Skin epidermis (tissue), 12 donors: Measurements from ENCODE around the gene LCK.
A peak's percentile ranks its signal among the peaks of the same experiment; 100 is the strongest.

Experiments
- H3K27ac ChIP-seq, 21 experiments: fragments of 200-600 bp; sonication (generic) in 11 of 21; one replicate each; pipeline ENCODE4 v1.5.0; 2020; ENCODE audit warnings: mild to moderate bottlenecking in 3 of 21, inconsistent platforms in 2 of 21, moderate library complexity in 2 of 21
- H3K4me3 ChIP-seq, 7 experiments: fragments of 200-600 bp; sonication (generic) in 2 of 7; one replicate each; pipeline ENCODE4 v1.5.0; 2020; ENCODE audit warnings: inconsistent platforms in 2 of 7, mild to moderate bottlenecking in 2 of 7, moderate library complexity in 1 of 7

LCK gene

DNA sequence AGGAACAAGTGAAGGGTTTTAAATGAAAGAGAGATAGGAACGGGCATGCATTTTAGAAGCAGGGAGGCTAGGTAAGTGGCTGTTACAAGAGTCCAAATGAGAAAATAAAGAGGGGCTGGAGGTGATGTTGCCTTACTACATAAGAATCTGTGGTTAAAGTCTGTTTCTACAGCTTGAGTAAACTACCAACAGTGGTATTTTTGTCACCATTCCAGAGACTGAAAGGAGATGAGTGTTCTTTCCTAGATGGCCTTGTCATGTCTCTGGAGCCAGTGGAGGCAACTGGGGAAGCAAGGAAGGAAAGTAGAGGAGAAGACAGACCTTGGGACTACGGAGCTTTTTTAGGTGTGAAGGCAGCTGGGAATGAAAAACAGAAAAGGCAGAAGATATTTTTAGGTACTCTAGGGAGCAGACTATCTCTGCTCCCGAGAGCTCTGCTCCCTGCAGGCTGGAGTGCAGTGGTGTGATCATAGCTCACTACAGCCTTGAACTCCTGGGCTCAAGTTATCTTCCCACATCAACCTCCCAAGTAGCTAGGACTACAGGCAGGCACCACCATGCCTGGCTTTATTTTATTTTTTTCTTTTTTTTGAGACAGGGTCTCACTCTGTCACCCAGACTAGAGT, 53.0 kb downstream of the LCK start:
- Histone ChIP-seq H3K27ac (no peak overlapping the region), H3K4me3 (no peak overlapping the region)

DNA sequence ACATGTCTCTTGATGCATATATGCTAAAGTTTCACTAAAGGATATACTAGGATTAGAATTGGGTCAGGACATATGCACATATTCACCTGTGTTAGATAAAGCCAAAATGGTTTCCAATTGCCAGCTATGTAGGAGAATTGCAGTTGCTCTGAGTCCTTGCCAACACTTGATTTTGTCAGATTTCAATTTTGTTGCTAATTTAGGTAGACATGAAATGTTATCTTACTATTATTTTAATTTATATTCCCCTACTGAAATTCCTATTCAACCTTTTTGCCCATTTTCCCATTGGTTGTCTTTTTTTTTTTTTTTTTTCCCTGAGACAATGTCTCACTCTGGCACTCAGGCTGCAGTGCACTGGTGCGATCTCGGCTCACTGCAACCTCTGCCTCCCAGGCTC, 54.2 kb downstream of the LCK start:
- Histone ChIP-seq H3K27ac (no peak overlapping the region), H3K4me3 (no peak overlapping the region)

DNA sequence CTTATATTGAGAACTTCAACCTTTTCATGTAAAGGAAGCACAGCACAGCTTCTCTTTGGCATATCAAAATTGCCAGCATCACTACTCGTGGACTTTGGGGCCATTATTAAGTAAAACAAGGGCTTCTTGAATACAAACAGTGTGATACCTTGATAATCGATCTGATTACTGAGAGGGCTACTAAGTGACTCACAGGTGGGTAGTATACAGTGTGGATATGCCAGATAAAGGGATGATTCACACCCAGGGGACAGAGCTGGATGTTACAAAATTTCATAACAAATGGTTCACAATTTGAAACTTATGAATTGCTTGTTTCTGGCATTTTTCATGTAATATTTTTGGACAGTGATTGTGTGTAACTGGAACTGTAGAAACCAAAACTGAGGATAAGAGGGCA, 56.3 kb downstream of the LCK start:
- Histone ChIP-seq H3K27ac (no peak overlapping the region), H3K4me3 (no peak overlapping the region)

DNA sequence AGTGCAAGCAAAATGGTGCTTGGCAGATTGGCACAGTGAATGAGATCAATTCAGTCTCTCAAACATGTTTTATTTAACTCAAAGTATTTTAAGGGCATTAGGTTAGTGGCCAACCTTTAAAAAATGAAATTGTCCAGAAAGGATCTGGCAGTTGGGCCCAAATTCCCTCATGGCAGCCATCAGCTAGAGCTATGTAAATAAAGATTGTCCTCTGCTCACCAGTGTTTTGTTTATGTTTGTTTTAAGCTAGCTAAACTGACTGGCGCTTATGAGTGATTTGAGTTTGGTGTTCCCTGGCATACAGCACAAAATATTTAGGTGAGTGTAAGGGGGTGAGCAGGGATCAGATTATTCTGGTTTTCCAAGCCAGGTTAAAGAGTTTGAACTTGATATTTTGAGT, 58.9 kb downstream of the LCK start:
- H3K4me3 ChIP-seq = no peak overlapping the region
- no peak overlapping the region for H3K27ac ChIP-seq

DNA sequence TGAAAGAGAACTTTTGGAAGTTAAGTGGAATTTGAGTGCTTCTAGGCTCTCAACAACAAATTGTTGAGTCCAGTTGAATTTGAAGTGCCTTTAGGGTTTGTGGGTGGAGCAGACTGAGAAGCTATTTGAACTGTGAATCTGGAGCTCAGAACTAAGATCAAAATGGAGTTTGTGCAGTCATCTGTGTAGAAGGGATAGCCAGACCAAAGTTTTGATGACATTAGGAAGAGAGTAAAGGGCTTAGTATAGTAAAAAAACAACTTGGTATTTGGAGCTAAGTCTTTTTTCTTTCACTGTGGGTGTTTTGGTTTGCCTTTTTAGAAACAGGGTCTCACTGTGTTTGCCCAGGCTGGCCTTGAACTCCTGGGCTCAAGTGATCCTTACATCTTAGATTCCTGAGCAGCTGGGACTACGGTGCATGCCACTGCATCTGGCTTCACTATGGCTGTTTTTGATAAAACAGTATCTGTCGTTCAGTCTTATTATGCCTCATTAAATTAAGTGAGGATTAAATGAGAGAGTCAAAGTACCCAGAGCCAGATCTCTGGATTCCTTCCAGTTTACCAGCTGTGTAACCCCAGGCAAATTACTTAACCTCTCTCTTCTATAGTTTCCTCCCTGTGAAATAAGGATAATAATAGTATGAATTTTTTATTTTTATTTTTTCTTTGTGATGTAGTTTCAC, 60.8 kb downstream of the LCK start:
- H3K27ac ChIP-seq = no peak overlapping the region
- H3K4me3 ChIP-seq = no peak overlapping the region

DNA sequence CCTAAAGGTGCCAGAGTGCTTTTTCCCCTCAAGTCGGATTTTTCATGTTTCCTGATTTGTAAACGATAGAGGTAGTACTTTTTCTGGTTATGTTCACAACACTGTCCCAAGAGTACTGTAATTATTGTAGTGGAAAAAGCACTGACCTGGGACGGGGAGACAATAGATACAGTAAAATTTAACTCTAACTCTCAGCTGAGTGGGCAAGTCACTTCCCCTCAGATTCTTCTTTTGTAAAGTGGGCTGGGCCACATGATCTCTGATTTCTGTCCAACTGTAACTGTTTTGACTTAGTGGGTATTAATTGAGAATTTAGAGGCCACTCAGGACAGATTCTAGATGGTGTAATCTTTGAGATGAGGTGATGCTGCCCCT, 65.8 kb downstream of the LCK start:
- no peak overlapping the region for H3K4me3 ChIP-seq
- H3K27ac ChIP-seq = peak overlapping the region in 1 of 21 experiments; percentile 33

DNA sequence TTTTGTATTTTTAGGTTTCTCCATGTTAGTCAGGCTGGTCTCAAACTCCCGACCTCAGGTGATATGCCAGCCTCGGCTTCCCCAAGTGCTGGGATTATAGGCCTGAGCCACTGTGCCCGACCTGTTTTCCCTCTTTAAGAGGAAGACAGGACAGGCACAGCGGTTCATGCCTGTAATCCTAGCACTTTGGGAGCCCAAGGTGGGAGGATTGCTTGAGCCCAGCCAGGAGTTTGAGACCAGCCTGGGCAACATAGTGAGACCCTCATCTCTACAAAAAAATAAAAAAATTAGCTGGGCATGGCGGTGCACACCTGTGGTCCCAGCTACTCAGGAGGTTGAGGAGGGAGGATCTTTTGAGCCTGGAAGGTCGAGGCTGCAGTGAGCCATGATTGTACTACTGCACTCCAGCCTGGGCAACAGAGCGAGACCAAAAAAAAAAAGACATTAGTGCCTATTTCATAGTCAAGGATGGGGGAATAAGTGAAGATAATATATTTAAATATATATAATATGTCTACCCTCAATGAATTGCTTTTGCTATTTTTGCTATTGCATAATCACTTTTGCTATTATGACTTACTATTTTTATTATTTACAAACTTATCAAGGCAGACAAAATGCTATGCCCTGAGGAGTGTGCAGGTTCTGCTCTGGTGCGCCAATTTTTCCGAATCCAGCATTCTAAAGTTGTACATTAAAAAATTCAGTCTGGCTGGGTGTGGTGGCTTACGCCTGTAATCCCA, 67.2 kb downstream of the LCK start:
- no peak overlapping the region for H3K27ac ChIP-seq

DNA sequence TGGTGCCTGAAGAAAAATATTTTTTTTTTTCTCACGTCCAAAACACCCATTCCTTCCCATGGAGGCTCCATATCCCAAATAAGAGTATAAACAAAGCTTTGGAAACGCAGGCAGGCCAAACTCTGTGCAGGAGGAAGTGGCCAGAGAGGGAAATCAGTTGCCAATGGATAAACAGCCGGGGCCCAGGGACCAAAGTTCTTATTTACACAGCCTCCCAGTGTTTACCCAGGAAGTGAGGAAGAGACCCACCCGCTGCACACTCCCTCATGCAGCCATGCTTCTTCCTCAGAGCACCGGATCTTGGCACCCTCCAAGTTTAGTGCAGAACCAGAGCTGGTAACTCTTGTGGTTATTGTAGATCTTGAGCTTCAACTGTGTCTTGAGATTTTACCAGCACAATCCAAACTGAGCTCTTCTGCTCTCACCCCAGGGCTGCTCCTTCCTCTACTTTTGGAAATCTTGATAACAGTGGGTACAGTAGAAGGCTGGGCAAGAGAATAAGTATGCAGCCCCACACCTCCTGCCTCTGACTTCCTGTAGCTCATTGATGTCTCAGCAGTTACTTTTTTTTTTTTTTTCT, 70.7 kb downstream of the LCK start:
- Histone ChIP-seq H3K4me3 (no peak overlapping the region), H3K27ac (peak overlapping the region in 9 of 21 experiments; percentile 3 to 77 (median 54))

More for the DNA sequence above, 67.2 kb downstream of the LCK start:
- H3K4me3 ChIP-seq = no peak overlapping the region

DNA sequence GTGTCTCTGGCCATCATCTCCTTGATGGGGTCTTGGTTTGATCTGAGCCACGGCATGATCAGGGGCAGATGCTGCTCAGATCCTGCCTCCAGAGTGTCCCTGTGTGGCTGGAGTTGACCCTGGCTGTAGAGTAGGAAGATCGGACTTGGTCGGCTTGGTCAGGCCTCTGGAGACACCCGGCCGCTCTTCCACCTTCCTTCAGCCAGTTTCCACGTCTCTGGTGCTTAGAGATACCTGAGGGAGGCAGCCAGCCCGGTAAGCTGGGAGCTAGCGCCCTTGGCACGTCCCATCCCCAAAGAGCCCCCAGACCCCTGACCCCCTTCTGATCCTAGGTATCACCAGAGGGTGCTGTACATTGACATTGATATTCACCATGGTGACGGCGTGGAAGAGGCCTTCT, 76.1 kb downstream of the LCK start:
- no peak overlapping the region for H3K4me3 ChIP-seq
- no peak overlapping the region for H3K27ac ChIP-seq

DNA sequence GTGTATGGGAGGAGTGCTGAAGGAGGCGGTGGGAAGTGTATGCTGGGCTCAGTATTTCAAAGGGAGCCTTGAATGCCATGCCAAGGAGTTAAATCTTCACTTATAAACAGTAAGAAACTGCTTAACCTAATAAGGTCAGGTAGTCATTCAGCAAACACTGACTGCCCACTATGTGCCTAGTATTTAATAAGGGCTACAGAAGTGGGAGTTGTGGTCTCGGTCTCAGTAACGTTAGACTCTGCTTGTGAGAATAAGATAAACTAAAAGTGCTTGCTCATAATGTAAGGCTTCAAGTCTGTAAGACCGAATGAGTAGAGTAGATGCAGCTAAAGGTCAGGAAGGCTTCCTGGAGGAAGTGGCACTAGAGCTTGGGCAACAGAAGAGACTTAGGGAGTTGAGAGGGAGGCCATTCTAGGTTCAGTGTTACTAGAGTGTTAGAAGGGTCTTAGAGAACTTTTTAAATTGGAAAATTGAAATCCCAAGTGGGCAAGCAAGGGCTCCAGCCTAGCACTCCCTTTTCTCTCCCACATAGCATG, 78.9 kb downstream of the LCK start:
- H3K27ac ChIP-seq = no peak overlapping the region

DNA sequence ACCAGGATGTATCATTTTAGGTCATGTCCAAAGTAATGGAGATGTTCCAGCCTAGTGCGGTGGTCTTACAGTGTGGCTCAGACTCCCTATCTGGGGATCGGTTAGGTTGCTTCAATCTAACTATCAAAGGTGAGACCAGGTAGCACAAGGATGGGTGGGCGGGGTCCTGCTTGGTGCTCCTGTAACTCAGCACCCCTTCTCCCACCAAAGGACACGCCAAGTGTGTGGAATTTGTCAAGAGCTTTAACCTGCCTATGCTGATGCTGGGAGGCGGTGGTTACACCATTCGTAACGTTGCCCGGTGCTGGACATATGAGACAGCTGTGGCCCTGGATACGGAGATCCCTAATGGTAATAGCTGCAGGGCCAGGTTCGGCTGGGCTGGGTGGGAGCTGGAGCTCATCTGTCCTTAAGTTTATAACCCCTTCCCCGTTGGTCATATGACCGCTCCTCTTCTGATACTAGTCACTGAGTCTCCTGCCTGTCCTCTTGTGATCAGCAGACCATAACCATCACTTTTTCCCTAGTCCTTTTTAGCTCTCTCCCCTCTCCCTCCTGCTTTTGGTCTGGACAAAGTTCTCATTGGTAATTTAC, 79.6 kb downstream of the LCK start:
- no peak overlapping the region for H3K27ac ChIP-seq
- no peak overlapping the region for H3K4me3 ChIP-seq

More for the DNA sequence above, 78.9 kb downstream of the LCK start:
- H3K4me3 ChIP-seq = no peak overlapping the region

DNA sequence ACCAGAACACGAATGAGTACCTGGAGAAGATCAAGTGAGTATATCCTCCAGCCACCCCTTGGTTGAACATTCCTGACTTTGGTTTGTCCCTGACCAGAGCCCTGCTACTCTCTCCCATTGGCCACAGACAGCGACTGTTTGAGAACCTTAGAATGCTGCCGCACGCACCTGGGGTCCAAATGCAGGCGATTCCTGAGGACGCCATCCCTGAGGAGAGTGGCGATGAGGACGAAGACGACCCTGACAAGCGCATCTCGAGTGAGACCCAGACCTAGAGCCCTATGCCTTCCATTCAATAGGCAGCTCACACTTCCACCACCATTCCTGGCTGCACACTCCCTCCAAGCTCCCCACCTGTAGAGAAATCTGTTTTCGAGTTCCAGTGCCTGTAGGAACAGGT, 80.5 kb downstream of the LCK start:
- no peak overlapping the region for H3K4me3 ChIP-seq
- H3K27ac ChIP-seq = peak overlapping the region in 8 of 21 experiments; percentile 39 to 73 (median 52)

DNA sequence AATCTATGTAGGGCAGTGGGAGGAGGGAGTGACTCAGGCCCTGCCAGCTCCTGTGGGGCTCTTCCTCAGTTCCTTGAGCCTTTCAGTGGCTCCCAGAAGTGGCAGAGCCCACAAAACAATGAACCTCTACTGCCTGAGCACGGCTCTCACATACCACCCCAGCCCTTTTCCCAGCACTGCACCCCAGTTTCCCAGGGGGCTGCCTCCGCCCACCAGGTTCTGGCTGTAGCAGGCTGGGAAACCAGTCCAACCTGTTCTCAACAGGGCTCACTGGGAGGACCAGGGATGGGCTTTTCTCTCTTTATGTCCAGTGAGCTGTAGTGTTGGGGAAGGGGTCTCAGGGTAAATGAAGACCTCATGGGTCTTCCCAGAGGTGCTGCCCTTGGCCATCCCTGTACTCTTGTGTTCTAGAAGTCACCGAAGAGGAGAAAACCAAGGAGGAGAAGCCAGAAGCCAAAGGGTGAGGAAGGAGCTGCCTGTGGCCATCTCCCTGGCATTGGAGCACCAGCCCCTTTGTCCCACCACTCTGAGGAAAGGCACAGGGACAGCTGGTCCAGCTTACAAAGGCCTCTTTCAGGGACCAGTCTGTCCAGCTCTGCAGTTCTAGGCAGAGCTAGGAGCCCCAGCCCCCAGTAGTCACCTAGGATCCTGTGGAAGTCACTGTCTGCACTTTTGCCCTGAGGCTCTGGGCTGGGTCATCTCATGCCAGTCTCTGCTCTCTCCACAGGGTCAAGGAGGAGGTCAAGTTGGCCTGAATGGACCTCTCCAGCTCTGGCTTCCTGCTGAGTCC, 81.4 kb downstream of the LCK start:
- H3K4me3 ChIP-seq = no peak overlapping the region
- peak overlapping the region in 11 of 21 experiments; percentile 21 to 73 (median 51) for H3K27ac ChIP-seq

DNA sequence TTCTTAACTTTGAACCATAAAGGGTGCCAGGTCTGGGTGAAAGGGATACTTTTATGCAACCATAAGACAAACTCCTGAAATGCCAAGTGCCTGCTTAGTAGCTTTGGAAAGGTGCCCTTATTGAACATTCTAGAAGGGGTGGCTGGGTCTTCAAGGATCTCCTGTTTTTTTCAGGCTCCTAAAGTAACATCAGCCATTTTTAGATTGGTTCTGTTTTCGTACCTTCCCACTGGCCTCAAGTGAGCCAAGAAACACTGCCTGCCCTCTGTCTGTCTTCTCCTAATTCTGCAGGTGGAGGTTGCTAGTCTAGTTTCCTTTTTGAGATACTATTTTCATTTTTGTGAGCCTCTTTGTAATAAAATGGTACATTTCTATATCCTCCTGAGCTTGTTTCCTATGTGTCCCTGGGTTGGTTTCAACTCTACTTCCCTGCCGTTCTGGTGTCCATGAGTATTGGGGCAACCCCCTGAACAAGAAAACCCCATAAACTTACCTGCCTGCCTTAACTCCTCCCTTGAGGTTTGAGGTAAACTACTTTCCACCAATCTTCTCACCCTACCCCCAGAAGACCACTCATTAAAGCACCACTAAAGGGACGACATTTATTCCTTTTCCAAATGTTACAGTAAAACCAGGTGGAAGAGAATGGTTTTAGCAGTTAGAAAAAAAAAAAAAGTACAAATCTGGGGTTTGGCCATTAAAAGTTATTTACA, 82.3 kb downstream of the LCK start:
- Histone ChIP-seq H3K4me3 (no peak overlapping the region), H3K27ac (peak overlapping the region in 2 of 21 experiments; percentile 50 to 73)

DNA sequence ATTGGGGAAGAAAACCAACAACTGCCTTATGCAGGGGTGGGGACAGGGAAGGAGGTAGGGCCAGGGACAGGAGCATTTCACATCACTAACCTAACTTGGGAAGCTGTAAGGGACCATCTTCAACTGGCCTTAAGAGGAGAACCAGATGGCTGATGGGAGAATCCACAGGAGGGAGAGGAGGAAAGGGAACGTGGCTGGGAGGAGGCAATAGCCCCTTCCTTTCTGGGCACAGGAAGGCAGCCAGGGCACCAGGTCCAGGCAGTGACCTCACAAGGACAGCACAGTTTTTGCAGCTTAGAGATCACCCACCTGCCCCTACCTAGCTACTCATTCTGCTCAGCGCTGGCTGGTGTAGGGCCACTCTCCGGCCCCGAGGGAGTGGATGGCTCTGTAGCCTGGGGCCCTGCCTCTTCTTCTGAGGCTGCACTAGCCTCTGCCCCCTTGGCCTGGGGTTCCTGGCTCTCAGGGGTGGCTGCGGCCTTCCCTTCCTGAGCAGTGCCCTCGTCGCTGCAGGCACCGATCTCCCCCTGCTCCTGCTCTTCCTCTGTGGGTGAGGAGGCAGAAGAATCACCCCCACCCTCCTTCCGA, 83.3 kb downstream of the LCK start:
- Histone ChIP-seq H3K27ac (peak overlapping the region in 11 of 21 experiments; percentile 47 to 89 (median 81)), H3K4me3 (peak overlapping the region; percentile 57 to 79 (median 69))

DNA sequence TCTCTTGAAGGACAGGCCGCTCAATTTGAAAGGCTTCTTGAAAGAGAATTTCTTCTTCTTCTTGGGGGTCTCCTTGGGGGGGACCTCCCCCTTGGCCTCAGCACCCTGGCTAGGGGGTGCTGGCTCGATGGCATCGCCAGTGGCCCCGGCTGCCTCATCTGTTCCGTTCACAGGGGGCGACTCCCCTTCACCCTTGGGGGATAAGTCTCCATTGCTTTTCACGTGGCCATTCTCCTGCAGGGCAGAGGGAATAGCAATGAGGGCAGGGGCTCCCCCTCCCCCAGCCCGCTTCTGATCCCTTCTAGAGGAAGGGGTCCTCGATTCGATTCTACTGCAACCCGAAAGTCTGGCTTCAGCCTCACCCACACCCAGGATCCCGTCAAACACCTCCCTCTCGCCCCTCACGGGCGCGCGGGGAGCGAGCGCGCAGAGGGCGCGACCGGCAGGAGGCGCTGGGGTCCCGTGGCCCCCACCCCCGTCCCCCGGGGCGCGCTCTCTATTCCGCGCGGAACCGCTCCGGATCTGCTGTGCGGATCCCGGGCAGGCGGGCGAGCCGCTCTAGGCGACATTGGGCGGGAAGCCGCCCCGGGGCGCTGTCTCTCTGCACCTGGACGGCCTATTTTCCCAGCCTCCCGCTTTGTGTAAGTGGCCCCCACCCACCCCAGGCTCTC, 83.9 kb downstream of the LCK start:
- Histone ChIP-seq H3K4me3 (peak overlapping the region; percentile 57 to 79 (median 69)), H3K27ac (peak overlapping the region; percentile 7 to 89 (median 79))

DNA sequence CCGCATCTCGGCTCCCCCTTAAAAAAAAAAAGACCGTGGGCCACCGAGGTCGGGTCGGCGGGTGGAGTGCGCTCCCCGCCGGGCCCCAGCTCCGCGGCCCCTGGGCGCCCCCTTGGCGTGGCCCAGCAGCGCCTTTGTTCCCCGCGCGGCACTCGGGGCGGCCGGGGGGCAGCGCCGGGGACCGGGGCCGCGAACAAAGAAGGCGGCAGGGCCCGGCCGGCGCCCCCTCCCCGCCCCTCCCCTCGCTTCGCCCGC, 84.4 kb downstream of the LCK start:
- Histone ChIP-seq H3K27ac (peak overlapping the region; percentile 7 to 89 (median 79)), H3K4me3 (peak overlapping the region; percentile 57 to 79 (median 69))
